Activated CD8-positive, alpha-beta T cell treated with anti-CD3 and anti-CD28 coated beads for 36 hours (primary cell): ENCODE data around the gene EFCAB8. TPM values are rescaled to one million over a fixed set of nuclear protein-coding genes. Genes with fewer than 3 reads are reported as not detected.
A peak's percentile ranks its signal among the peaks of the same experiment; 100 is the strongest.

ENCODE experiments used
- ATAC-seq: fragments of 200-7000 bp; cut with Tn5 transposase; one replicate; pipeline ENCODE4 v1.10.0; 2021; ENCODE audit warnings: mild to moderate bottlenecking, moderate library complexity
- CTCF ChIA-PET: fragments of 350-600 bp; sonication (Branson Sonifier 250); formaldehyde crosslinking; loops from one replicate; lab custom pipeline; 2021; ENCODE audit warnings: antibody characterized with exemption; lab: Charles Lee
- POLR2A ChIA-PET: fragments of 350-600 bp; sonication (Branson Sonifier 250); formaldehyde crosslinking; loops from one replicate; lab custom pipeline; 2021; ENCODE audit warnings: antibody characterized with exemption; lab: Charles Lee
- DNase-seq: peaks from one replicate; pipeline ENCODE4 v3.0.0-alpha.2; 2020
- H3K27ac Mint-ChIP-seq: one replicate; pipeline ENCODE4 v1.8.0; 2021; ENCODE audit warnings: mild to moderate bottlenecking, mixed read lengths
- H3K27me3 Mint-ChIP-seq: one replicate; pipeline ENCODE4 v1.8.0; 2021; ENCODE audit warnings: mixed read lengths
- H3K36me3 Mint-ChIP-seq: one replicate; pipeline ENCODE4 v1.8.0; 2021; ENCODE audit warnings: low read depth, mixed read lengths
- H3K4me1 Mint-ChIP-seq: one replicate; pipeline ENCODE4 v1.8.0; 2021; ENCODE audit warnings: low read depth, mixed read lengths
- H3K4me3 Mint-ChIP-seq: one replicate; pipeline ENCODE4 v1.8.0; 2021; ENCODE audit warnings: mild to moderate bottlenecking, moderate library complexity, mixed read lengths
- H3K9me3 Mint-ChIP-seq: one replicate; pipeline ENCODE4 v1.8.0; 2021; ENCODE audit warnings: mixed read lengths
- CTCF ChIP-seq: fragments of 200-600 bp; IDR thresholded peaks from one replicate; pipeline ENCODE4 v1.8.0; 2022; ENCODE audit warnings: antibody characterized with exemption, mild to moderate bottlenecking
- intact Hi-C: fragments of 100-400 bp; cut with micrococcal nuclease; formaldehyde crosslinking; loops from one replicate; pipeline ENCODE4 v1.10.0; 2022
- total RNA-seq, 2 experiments: library from RNA; stranded (reverse); gene quantifications; one replicate each; pipeline ENCODE4 v1.2.3, GENCODE V29; 2021

Gene EFCAB8
- total RNA-seq, 2 experiments from 2014 or later, result 0.89 to 0.92 TPM

GRCh38 chr20:32823737-32824588 is 34.8 kb upstream of the EFCAB8 start:
- no peak for TF ChIP-seq CTCF
- CTCF ChIA-PET, result no interaction called here
- DNase-seq (no peak), ATAC-seq (no peak)
- H3K27me3 Mint-ChIP-seq, result no peaks in the 10 kb centered on the region
- intact Hi-C loops, result no loop called here
- H3K36me3 Mint-ChIP-seq, result peaks cover 39% of the 10 kb centered on the region
- peaks cover 56% of the 10 kb centered on the region for H3K4me1 Mint-ChIP-seq
- peak overlapping the region; percentile 32 for H3K27ac Mint-ChIP-seq
- H3K4me3 Mint-ChIP-seq, result no peak overlapping the region
- H3K9me3 Mint-ChIP-seq, result no peaks in the 10 kb centered on the region
- POLR2A ChIA-PET, result interaction anchor here (0.8 to 1.4 kb wide), 2 partner anchors 9 to 184 kb away, joined by 3 to 6 read pairs; no protein-coding TSS in a partner anchor

DNA sequence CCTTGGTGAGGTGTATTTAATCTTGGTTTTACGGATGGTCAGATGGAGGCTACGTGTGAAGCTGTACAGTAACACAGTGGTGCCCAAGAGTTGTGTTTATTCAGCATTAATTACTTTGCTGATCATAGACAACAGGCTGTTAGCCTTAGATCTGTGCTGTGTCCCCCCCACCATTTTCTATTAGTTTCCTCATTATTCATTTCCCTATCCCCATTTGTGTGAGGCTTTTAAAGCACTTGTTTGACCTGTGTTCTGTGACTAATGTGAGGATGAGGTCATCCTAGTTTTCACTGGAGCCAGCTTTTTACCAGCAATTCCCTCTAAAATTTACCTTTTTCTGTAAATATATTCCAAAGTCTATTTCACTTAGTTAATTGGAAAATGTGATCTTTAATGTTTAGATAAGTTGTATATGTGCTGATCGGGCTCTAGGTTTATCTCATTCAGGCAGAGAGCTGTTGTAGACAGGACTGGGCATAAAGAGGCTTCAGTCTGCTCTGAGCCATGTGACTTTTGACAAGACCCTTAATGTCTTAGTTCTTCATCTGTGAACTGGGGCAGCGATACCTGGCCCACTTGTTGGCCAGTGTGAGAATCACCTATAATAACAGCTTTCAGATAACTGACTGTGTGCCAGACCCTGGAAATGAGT is 30.6 kb upstream of the EFCAB8 start:
- Mint-ChIP-seq H3K9me3 (no peaks in the 10 kb centered on the region), H3K4me3 (no peak overlapping the region), H3K27ac (peak overlapping the region; percentile 16), H3K4me1 (peaks cover 58% of the 10 kb centered on the region), H3K36me3 (peaks cover 59% of the 10 kb centered on the region), H3K27me3 (no peaks in the 10 kb centered on the region)
- DNase-seq, result no peak
- no peak for TF ChIP-seq CTCF
- POLR2A ChIA-PET, result no interaction called here
- ATAC-seq, result no peak
- CTCF ChIA-PET, result interaction anchor here (0.9 to 1.0 kb wide), 2 partner anchors 8 to 154 kb away, joined by 3 read pairs; partner anchors contain the start of gene C20orf203
- intact Hi-C loops, result no loop called here

DNA sequence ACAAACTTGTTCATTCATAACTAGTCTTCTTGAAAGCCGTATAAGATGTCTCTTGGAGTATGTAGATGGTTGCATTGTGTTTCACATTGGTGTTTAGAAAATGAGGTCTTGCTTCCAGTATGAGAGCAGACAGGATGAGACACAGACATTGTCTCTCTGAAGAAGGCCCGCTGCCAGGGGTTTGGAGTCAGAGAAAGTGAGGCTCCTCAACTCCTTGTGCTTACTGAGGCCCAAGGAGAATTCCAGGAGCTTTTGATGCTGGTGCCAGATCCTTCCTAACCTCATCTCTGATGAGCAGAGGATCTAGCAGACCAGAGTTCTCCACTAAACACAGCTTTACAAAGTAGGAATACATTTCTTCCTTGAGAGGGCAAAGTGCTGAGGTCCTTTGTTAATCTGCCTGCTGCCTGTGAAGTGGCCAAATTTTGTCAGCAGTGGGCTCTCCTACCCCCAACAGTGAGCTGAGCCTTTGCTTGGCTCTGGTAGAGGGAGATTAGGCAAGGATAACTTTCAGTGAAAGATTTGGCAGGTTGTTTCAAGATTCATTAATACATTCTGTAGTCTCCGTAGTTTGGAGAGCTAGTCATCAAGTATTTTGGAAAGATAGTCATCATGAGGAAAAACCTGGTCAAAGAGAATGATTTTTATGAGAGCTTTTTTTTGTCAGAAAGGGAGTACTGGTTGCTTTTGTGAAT is 29.3 kb upstream of the EFCAB8 start:
- peaks cover 53% of the 10 kb centered on the region for H3K4me1 Mint-ChIP-seq
- intact Hi-C loops, result no loop called here
- H3K36me3 Mint-ChIP-seq, result peaks cover 60% of the 10 kb centered on the region
- H3K4me3 Mint-ChIP-seq, result no peak overlapping the region
- H3K27ac Mint-ChIP-seq, result peak overlapping the region; percentile 50
- ATAC-seq, result no peak
- TF ChIP-seq CTCF, result no peak
- H3K9me3 Mint-ChIP-seq, result no peaks in the 10 kb centered on the region
- POLR2A ChIA-PET, result interaction anchor here (1.1 to 3.3 kb wide), 2 partner anchors 9 to 52 kb away, joined by 3 to 17 read pairs; partner anchors contain the start of gene MAPRE1
- H3K27me3 Mint-ChIP-seq, result no peaks in the 10 kb centered on the region
- CTCF ChIA-PET, result interaction anchor here (1.1 to 1.7 kb wide), 5 partner anchors 8 to 51 kb away, joined by 3 to 7 read pairs (median 3); partner anchors contain the start of gene MAPRE1
- DNase-seq, result no peak

GRCh38 chr20:32830437-32830836 is 28.3 kb upstream of the EFCAB8 start:
- peaks cover 51% of the 10 kb centered on the region for H3K4me1 Mint-ChIP-seq
- H3K27ac Mint-ChIP-seq, result peak overlapping the region; percentile 16
- CTCF ChIA-PET, result interaction anchor here (0.7 to 1.7 kb wide), 4 partner anchors 9 to 1010 kb away, joined by 3 to 7 read pairs (median 4); no protein-coding TSS in a partner anchor
- no peaks in the 10 kb centered on the region for H3K27me3 Mint-ChIP-seq
- no peak for TF ChIP-seq CTCF
- ATAC-seq (no peak), DNase-seq (no peak)
- POLR2A ChIA-PET, result interaction anchor here (1.1 to 3.3 kb wide), 2 partner anchors 10 to 52 kb away, joined by 3 to 17 read pairs; partner anchors contain the start of gene MAPRE1
- peaks cover 62% of the 10 kb centered on the region for H3K36me3 Mint-ChIP-seq
- H3K4me3 Mint-ChIP-seq, result no peak overlapping the region
- intact Hi-C loops, result no loop called here
- no peaks in the 10 kb centered on the region for H3K9me3 Mint-ChIP-seq
